Measurements from ENCODE around the gene MED28. TPM values are rescaled to one million over a fixed set of nuclear protein-coding genes. Genes with fewer than 3 reads are reported as not detected.
A peak's percentile ranks its signal among the peaks of the same experiment; 100 is the strongest.

The MED28 gene
- total RNA-seq, 1 donor from 2014 or later = 46.6 TPM

GRCh38 chr4:17584521-17585213 is 29.8 kb upstream of the MED28 start:
- Mint-ChIP-seq H3K27me3 (ENCODE audit: insufficient read depth) (no peaks in the 10 kb centered on the region), H3K4me1 (ENCODE audit: low read depth) (peaks cover 33% of the 10 kb centered on the region), H3K36me3 (ENCODE audit: low read depth) (peaks cover 61% of the 10 kb centered on the region), H3K9me3 (no peaks in the 10 kb centered on the region), H3K27ac (no peak overlapping the region), H3K4me3 (no peak overlapping the region)
- intact Hi-C loops (cut with micrococcal nuclease) = no loop called here
- DNase-seq (ENCODE audit: low spot score) = no peak

- intact Hi-C loops (cut with micrococcal nuclease) = no loop called here
- Mint-ChIP-seq H3K36me3 (ENCODE audit: low read depth) (peaks cover 48% of the 10 kb centered on the region), H3K4me1 (ENCODE audit: low read depth) (peaks cover 18% of the 10 kb centered on the region), H3K27ac (no peak overlapping the region), H3K4me3 (no peak overlapping the region), H3K9me3 (no peaks in the 10 kb centered on the region), H3K27me3 (ENCODE audit: insufficient read depth) (no peaks in the 10 kb centered on the region)
- no peak for DNase-seq (ENCODE audit: low spot score)
Measured at GRCh38 chr4:17587094-17587822, 27.2 kb upstream of the MED28 start.

GRCh38 chr4:17589355-17589754 is 25.1 kb upstream of the MED28 start:
- Mint-ChIP-seq H3K4me3 (no peak overlapping the region), H3K9me3 (no peaks in the 10 kb centered on the region), H3K27ac (no peak overlapping the region), H3K4me1 (ENCODE audit: low read depth) (peaks cover 31% of the 10 kb centered on the region), H3K36me3 (ENCODE audit: low read depth) (peaks cover 53% of the 10 kb centered on the region), H3K27me3 (ENCODE audit: insufficient read depth) (no peaks in the 10 kb centered on the region)
- intact Hi-C loops (cut with micrococcal nuclease) = no loop called here
- no peak for DNase-seq (ENCODE audit: low spot score)

GRCh38 chr4:17595471-17596005 is 18.9 kb upstream of the MED28 start:
- no peak for DNase-seq (ENCODE audit: low spot score)
- peaks cover 17% of the 10 kb centered on the region for H3K4me1 Mint-ChIP-seq (ENCODE audit: low read depth)
- no peaks in the 10 kb centered on the region for H3K27me3 Mint-ChIP-seq (ENCODE audit: insufficient read depth)
- intact Hi-C loops (cut with micrococcal nuclease) = no loop called here
- no peak overlapping the region for H3K27ac Mint-ChIP-seq
- no peak overlapping the region for H3K4me3 Mint-ChIP-seq
- peaks cover 58% of the 10 kb centered on the region for H3K36me3 Mint-ChIP-seq (ENCODE audit: low read depth)
- H3K9me3 Mint-ChIP-seq = no peaks in the 10 kb centered on the region

- H3K36me3 Mint-ChIP-seq (ENCODE audit: low read depth) = peaks cover 51% of the 10 kb centered on the region
- no peak overlapping the region for H3K4me3 Mint-ChIP-seq
- no peaks in the 10 kb centered on the region for H3K9me3 Mint-ChIP-seq
- intact Hi-C loops (cut with micrococcal nuclease) = no loop called here
- H3K27me3 Mint-ChIP-seq (ENCODE audit: insufficient read depth) = no peaks in the 10 kb centered on the region
- peaks cover 10% of the 10 kb centered on the region for H3K4me1 Mint-ChIP-seq (ENCODE audit: low read depth)
- no peak for DNase-seq (ENCODE audit: low spot score)
- no peak overlapping the region for H3K27ac Mint-ChIP-seq
Measured at GRCh38 chr4:17597517-17597916, 16.9 kb upstream of the MED28 start.

- intact Hi-C loops (cut with micrococcal nuclease) = no loop called here
- Mint-ChIP-seq H3K4me1 (ENCODE audit: low read depth) (no peaks in the 10 kb centered on the region), H3K27me3 (ENCODE audit: insufficient read depth) (no peaks in the 10 kb centered on the region), H3K4me3 (no peak overlapping the region), H3K36me3 (ENCODE audit: low read depth) (peaks cover 41% of the 10 kb centered on the region), H3K9me3 (no peaks in the 10 kb centered on the region), H3K27ac (no peak overlapping the region)
- no peak for DNase-seq (ENCODE audit: low spot score)
Measured at GRCh38 chr4:17599826-17600225, 14.6 kb upstream of the MED28 start.

- H3K9me3 Mint-ChIP-seq = no peaks in the 10 kb centered on the region
- DNase-seq (ENCODE audit: low spot score) = no peak
- H3K4me1 Mint-ChIP-seq (ENCODE audit: low read depth) = no peaks in the 10 kb centered on the region
- H3K36me3 Mint-ChIP-seq (ENCODE audit: low read depth) = peaks cover 36% of the 10 kb centered on the region
- no peaks in the 10 kb centered on the region for H3K27me3 Mint-ChIP-seq (ENCODE audit: insufficient read depth)
- intact Hi-C loops (cut with micrococcal nuclease) = no loop called here
- H3K27ac Mint-ChIP-seq = peak overlapping the region; percentile 37
- no peak overlapping the region for H3K4me3 Mint-ChIP-seq
Measured at GRCh38 chr4:17605236-17605635, 9.2 kb upstream of the MED28 start.

GRCh38 chr4:17613761-17614415 is 553 bp upstream of the MED28 start:
- Mint-ChIP-seq H3K9me3 (no peaks in the 10 kb centered on the region), H3K4me1 (ENCODE audit: low read depth) (peaks cover 24% of the 10 kb centered on the region), H3K4me3 (peak overlapping the region; percentile 96), H3K27ac (peak overlapping the region; percentile 97), H3K36me3 (ENCODE audit: low read depth) (peaks cover 19% of the 10 kb centered on the region), H3K27me3 (ENCODE audit: insufficient read depth) (peaks cover 2% of the 10 kb centered on the region)
- intact Hi-C loops (cut with micrococcal nuclease) = loop anchor here (1.0 to 10.0 kb wide), 7 partner anchors 23 to 1959 kb away; partner anchors contain the start of genes DCAF16, FBXL5, LAP3 and NCAPG
- DNase-seq (ENCODE audit: low spot score) = peak; percentile 12

GRCh38 chr4:17616283-17616682 is 1.8 kb downstream of the MED28 start:
- Mint-ChIP-seq H3K4me3 (peak overlapping the region; percentile 81), H3K36me3 (ENCODE audit: low read depth) (peaks cover 26% of the 10 kb centered on the region), H3K27me3 (ENCODE audit: insufficient read depth) (peaks cover 2% of the 10 kb centered on the region), H3K27ac (peak overlapping the region; percentile 50), H3K4me1 (ENCODE audit: low read depth) (peaks cover 38% of the 10 kb centered on the region), H3K9me3 (no peaks in the 10 kb centered on the region)
- no peak for DNase-seq (ENCODE audit: low spot score)
- intact Hi-C loops (cut with micrococcal nuclease) = loop anchor here (10.0 kb wide), 1 partner anchor 1961 kb away; the partner anchor contains the start of gene FBXL5

GRCh38 chr4:17618926-17619325 is 4.5 kb downstream of the MED28 start:
- H3K36me3 Mint-ChIP-seq (ENCODE audit: low read depth) = peaks cover 43% of the 10 kb centered on the region
- peaks cover 2% of the 10 kb centered on the region for H3K27me3 Mint-ChIP-seq (ENCODE audit: insufficient read depth)
- intact Hi-C loops (cut with micrococcal nuclease) = loop anchor here (10.0 kb wide), 1 partner anchor 1964 kb away; the partner anchor contains the start of gene FBXL5
- peak overlapping the region; percentile 48 for H3K4me3 Mint-ChIP-seq
- H3K9me3 Mint-ChIP-seq = no peaks in the 10 kb centered on the region
- DNase-seq (ENCODE audit: low spot score) = no peak
- peaks cover 40% of the 10 kb centered on the region for H3K4me1 Mint-ChIP-seq (ENCODE audit: low read depth)
- H3K27ac Mint-ChIP-seq = peak overlapping the region; percentile 66

GRCh38 chr4:17619416-17620105 is 5.1 kb downstream of the MED28 start:
- intact Hi-C loops (cut with micrococcal nuclease) = loop anchor here (10.0 kb wide), 1 partner anchor 1965 kb away; the partner anchor contains the start of gene FBXL5
- H3K36me3 Mint-ChIP-seq (ENCODE audit: low read depth) = peaks cover 49% of the 10 kb centered on the region

GRCh38 chr4:17623451-17624001 is 9.1 kb downstream of the MED28 start:
- Mint-ChIP-seq H3K4me1 (ENCODE audit: low read depth) (peaks cover 20% of the 10 kb centered on the region), H3K9me3 (no peaks in the 10 kb centered on the region), H3K4me3 (no peak overlapping the region), H3K27me3 (ENCODE audit: insufficient read depth) (no peaks in the 10 kb centered on the region), H3K27ac (no peak overlapping the region), H3K36me3 (ENCODE audit: low read depth) (peaks cover 61% of the 10 kb centered on the region)
- DNase-seq (ENCODE audit: low spot score) = no peak
- intact Hi-C loops (cut with micrococcal nuclease) = no loop called here

More at GRCh38 chr4:17619416-17620105, 5.1 kb downstream of the MED28 start:
- Mint-ChIP-seq H3K4me3 (no peak overlapping the region), H3K27me3 (ENCODE audit: insufficient read depth) (no peaks in the 10 kb centered on the region), H3K4me1 (ENCODE audit: low read depth) (peaks cover 40% of the 10 kb centered on the region), H3K9me3 (no peaks in the 10 kb centered on the region), H3K27ac (no peak overlapping the region)
- no peak for DNase-seq (ENCODE audit: low spot score)

All from activated T-helper 1 cell treated with anti-CD3 and anti-CD28 coated beads, Interleukin-12 subunit alpha, Interleukin-12 subunit beta, Interleukin-2, Interleukin-4 antibody, amounts not matched to agents 30 ng/mL and 10 ng/mL and 1 ng/mL, durations not matched to agents 14 hours and 24 hours and 36 hours (primary cell).